WTC11 (cell line): ENCODE measurements around the gene GCHFR.

Experiments used
- ATF3 ChIP-seq: sonication (generic); formaldehyde crosslinking; conservative IDR thresholded peaks from 2 replicates; pipeline ENCODE4 v1.8.1; 2022; ENCODE audit warnings: mild to moderate bottlenecking, missing genetic modification reagents
- CREB1 ChIP-seq: sonication (generic); formaldehyde crosslinking; IDR thresholded peaks from 2 replicates; pipeline ENCODE4 v1.8.0; 2023; ENCODE audit warnings: mild to moderate bottlenecking, missing genetic modification reagents
- IRF1 ChIP-seq: sonication (generic); formaldehyde crosslinking; IDR thresholded peaks from 2 replicates; pipeline ENCODE4 v1.8.0; 2023; ENCODE audit warnings: missing genetic modification reagents
- IRF2 ChIP-seq: sonication (generic); formaldehyde crosslinking; IDR thresholded peaks from 2 replicates; pipeline ENCODE4 v1.8.0; 2022; ENCODE audit warnings: low read depth, missing genetic modification reagents, borderline replicate concordance

GRCh38 chr15:40799523-40799922 is 35.7 kb downstream of the GCHFR start:
- TF ChIP-seq IRF2 (CRISPR knock-in tag) (no peak), IRF1 (CRISPR knock-in tag) (no peak), CREB1 (no peak), ATF3 (CRISPR knock-in tag) (no peak)
